H1 (cell line): ENCODE measurements around the gene NDC80.

ENCODE experiments used
- CTCF ChIP-seq, 3 experiments: IDR thresholded peaks; 1 replicate in 2 of 3; 2 replicates in 1 of 3; pipeline versions ENCODE4 v1.5.1 to v1.6.1; 2011; ENCODE audit warnings: low read length in 3 of 3, mild to moderate bottlenecking in 3 of 3, inconsistent platforms in 2 of 3, low read depth in 1 of 3, moderate library complexity in 1 of 3; ENCODE audit not compliant: insufficient read depth in 1 of 3; ENCODE audit errors: control extremely low read depth in 1 of 3
- EP300 ChIP-seq, 2 experiments: IDR thresholded peaks; 1 replicate in 1 of 2; 2 replicates in 1 of 2; pipeline ENCODE4 v1.6.1; 2011 to 2012; ENCODE audit warnings: low read depth in 2 of 2, low read length in 2 of 2, mild to moderate bottlenecking in 2 of 2, borderline replicate concordance in 1 of 2, inconsistent platforms in 1 of 2, moderate library complexity in 1 of 2
- HDAC6 ChIP-seq: IDR thresholded peaks from one replicate; pipeline ENCODE4 v1.7.1; 2012; ENCODE audit warnings: low read depth, mild to moderate bottlenecking, inconsistent platforms, low read length, moderate library complexity
- JUND ChIP-seq: IDR thresholded peaks from 2 replicates; pipeline ENCODE4 v1.6.1; 2011; ENCODE audit warnings: mild to moderate bottlenecking, improper control_type of control experiment, low read length
- MAX ChIP-seq: IDR thresholded peaks from 2 replicates; pipeline ENCODE4 v1.6.1; 2012; ENCODE audit warnings: inconsistent platforms
- POLR2AphosphoS5 ChIP-seq: IDR thresholded peaks from 2 replicates; pipeline ENCODE4 v1.6.1; 2011; ENCODE audit warnings: low read depth, low read length
- RAD21 ChIP-seq, 2 experiments: IDR thresholded peaks in 1 of 2; conservative IDR thresholded peaks in 1 of 2; 2 replicates each; pipeline ENCODE4 v1.6.1; 2011; ENCODE audit warnings: low read depth in 2 of 2, low read length in 2 of 2, improper control_type of control experiment in 1 of 2, inconsistent platforms in 1 of 2, mild to moderate bottlenecking in 1 of 2, moderate library complexity in 1 of 2
- SIN3A ChIP-seq, 2 experiments: IDR thresholded peaks in 1 of 2; conservative IDR thresholded peaks in 1 of 2; 2 replicates each; pipeline ENCODE4 v1.6.1; 2011 to 2012; ENCODE audit warnings: low read length in 2 of 2, improper control_type of control experiment in 1 of 2, low read depth in 1 of 2, mild to moderate bottlenecking in 1 of 2
- ZNF274 ChIP-seq: IDR thresholded peaks from 2 replicates; pipeline ENCODE4 v1.7.0; 2012; ENCODE audit warnings: low read length, borderline replicate concordance; ENCODE audit errors: extremely low read depth

GRCh38 chr18:2612996-2613395 lies 41.6 kb downstream of the NDC80 start:
- TF ChIP-seq CTCF (IDR thresholded peaks at IDR 0.05; ENCODE audit: control extremely low read depth in 1 of 3, insufficient read depth in 1 of 3, low read depth in 1 of 3, low read length in 3 of 3): no peak
- no peak for TF ChIP-seq SIN3A (conservative IDR thresholded peaks at IDR 0.05 in 1 of 2, IDR thresholded peaks at IDR 0.05 in 1 of 2; ENCODE audit: low read depth in 1 of 2, low read length in 2 of 2)
- TF ChIP-seq EP300 (IDR thresholded peaks at IDR 0.05; ENCODE audit: borderline replicate concordance in 1 of 2, low read depth in 2 of 2, low read length in 2 of 2): no peak
- TF ChIP-seq POLR2AphosphoS5: no peak
- TF ChIP-seq MAX: no peak
- no peak for TF ChIP-seq ZNF274
- no peak for TF ChIP-seq JUND
- no peak for TF ChIP-seq RAD21 (IDR thresholded peaks at IDR 0.05 in 1 of 2, conservative IDR thresholded peaks at IDR 0.05 in 1 of 2; ENCODE audit: low read depth in 2 of 2, low read length in 2 of 2)
- TF ChIP-seq HDAC6: no peak
